Osteoblast (primary cell): ENCODE measurements around the gene MNX1. TPM values are rescaled to one million over a fixed set of nuclear protein-coding genes. Genes with fewer than 3 reads are reported as not detected.

Experiments
- DNase-seq: peaks from one replicate; pipeline ENCODE4 v3.0.0; 2011; ENCODE audit warnings: low spot score, mixed read lengths; ENCODE audit not compliant: insufficient read length; ENCODE audit errors: missing footprints
- H2AFZ ChIP-seq: 2 replicates; pipeline ENCODE4 v1.6.0; 2011; ENCODE audit warnings: mild to moderate bottlenecking, low read length
- H3K27ac ChIP-seq: 2 replicates; pipeline ENCODE4 v1.5.1; 2011; ENCODE audit warnings: mild to moderate bottlenecking, low read depth, low read length, moderate library complexity
- H3K27me3 ChIP-seq: 2 replicates; pipeline ENCODE4 v1.6.0; 2012; ENCODE audit warnings: mild to moderate bottlenecking, control low read depth, inconsistent platforms, low read length, moderate library complexity; ENCODE audit not compliant: insufficient read depth
- H3K36me3 ChIP-seq: 2 replicates; pipeline ENCODE4 v1.5.1; 2011; ENCODE audit warnings: mild to moderate bottlenecking, low read length, control low read depth, moderate library complexity; ENCODE audit not compliant: insufficient read depth
- H3K4me1 ChIP-seq: 2 replicates; pipeline ENCODE4 v1.5.1; 2011; ENCODE audit warnings: mild to moderate bottlenecking, low read length, control low read depth, moderate library complexity; ENCODE audit not compliant: insufficient read depth
- H3K4me2 ChIP-seq: 2 replicates; pipeline ENCODE4 v1.6.0; 2011; ENCODE audit warnings: mild to moderate bottlenecking, low read length; ENCODE audit not compliant: insufficient read depth
- H3K4me3 ChIP-seq: fragments of 200-600 bp; sonication (generic); 3 replicates; pipeline ENCODE4 v1.5.1; 2012; ENCODE audit warnings: mild to moderate bottlenecking, low read length, inconsistent platforms; ENCODE audit not compliant: insufficient read depth
- H3K79me2 ChIP-seq: 2 replicates; pipeline ENCODE4 v1.6.0; 2012; ENCODE audit warnings: mild to moderate bottlenecking, low read length, control low read depth, inconsistent platforms; ENCODE audit not compliant: insufficient read depth
- H3K9me3 ChIP-seq: 2 replicates; pipeline ENCODE4 v1.5.1; 2011; ENCODE audit warnings: low read depth, low read length, control low read depth
- H4K20me1 ChIP-seq: 2 replicates; pipeline ENCODE4 v1.6.0; 2012; ENCODE audit warnings: mild to moderate bottlenecking, low read length, control low read depth; ENCODE audit not compliant: insufficient read depth
- total RNA-seq: library from RNA; depleted of rRNA; stranded (reverse); fragments of >200 nt; gene quantifications from 2 replicates; pipeline ENCODE4 v1.2.3, GENCODE V29; 2012
- TF ChIP-seq, protein P1 (sequence below): IDR thresholded peaks from 2 replicates; pipeline ENCODE4 v1.5.1; 2011; ENCODE audit warnings: mild to moderate bottlenecking, low read depth, low read length, moderate library complexity; ENCODE audit errors: extremely low read depth

Gene MNX1
- total RNA-seq, 1 donor = not detected

DNA sequence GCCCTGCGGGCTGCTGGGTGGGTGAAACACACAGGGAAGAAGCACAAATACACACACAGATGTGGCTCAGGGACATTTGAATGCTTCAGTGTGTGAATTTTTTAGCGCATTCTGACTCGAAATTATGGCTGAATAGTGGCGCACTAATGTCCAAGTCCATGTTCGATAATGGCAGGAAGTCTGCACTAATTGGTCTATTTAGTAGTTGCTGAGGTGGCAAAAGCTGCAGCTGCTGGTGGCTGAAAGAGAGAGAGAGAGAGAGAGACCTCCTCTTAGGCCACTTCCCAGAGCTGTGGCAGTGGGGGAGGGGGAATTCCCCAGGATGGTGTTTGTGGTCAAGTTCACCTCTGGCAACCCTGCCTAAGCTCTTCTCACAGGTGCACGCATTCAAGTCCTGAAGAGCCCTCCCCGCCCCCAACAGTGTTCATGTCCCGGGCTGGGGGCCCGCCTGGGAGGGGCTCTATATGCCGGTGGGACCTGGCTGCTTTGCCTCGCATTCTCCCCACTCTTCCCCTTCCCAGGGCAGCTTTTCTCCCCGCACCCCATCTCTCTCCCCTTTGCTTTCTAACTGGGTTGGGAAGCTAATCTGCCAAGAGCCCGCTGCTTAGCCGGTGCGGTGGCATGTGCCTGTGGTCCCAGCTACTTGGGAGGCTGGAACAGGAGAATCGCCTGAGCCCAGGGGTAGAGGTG is 6.0 kb upstream of the MNX1 start:
- H4K20me1 ChIP-seq = no peaks in the 10 kb centered on the region
- H3K27me3 ChIP-seq = peaks cover 100% of the 10 kb centered on the region
- TF ChIP-seq, protein P1, sequence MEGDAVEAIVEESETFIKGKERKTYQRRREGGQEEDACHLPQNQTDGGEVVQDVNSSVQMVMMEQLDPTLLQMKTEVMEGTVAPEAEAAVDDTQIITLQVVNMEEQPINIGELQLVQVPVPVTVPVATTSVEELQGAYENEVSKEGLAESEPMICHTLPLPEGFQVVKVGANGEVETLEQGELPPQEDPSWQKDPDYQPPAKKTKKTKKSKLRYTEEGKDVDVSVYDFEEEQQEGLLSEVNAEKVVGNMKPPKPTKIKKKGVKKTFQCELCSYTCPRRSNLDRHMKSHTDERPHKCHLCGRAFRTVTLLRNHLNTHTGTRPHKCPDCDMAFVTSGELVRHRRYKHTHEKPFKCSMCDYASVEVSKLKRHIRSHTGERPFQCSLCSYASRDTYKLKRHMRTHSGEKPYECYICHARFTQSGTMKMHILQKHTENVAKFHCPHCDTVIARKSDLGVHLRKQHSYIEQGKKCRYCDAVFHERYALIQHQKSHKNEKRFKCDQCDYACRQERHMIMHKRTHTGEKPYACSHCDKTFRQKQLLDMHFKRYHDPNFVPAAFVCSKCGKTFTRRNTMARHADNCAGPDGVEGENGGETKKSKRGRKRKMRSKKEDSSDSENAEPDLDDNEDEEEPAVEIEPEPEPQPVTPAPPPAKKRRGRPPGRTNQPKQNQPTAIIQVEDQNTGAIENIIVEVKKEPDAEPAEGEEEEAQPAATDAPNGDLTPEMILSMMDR = no peak
- DNase-seq = no peak
- no peaks in the 10 kb centered on the region for H3K36me3 ChIP-seq
- no peaks in the 10 kb centered on the region for H3K4me1 ChIP-seq
- H3K9me3 ChIP-seq = no peaks in the 10 kb centered on the region
- H3K79me2 ChIP-seq = no peaks in the 10 kb centered on the region
- no peak overlapping the region for H3K27ac ChIP-seq
- H3K4me2 ChIP-seq = no peak overlapping the region
- no peak overlapping the region for H3K4me3 ChIP-seq
- H2AFZ ChIP-seq = no peak overlapping the region

- H4K20me1 ChIP-seq = no peaks in the 10 kb centered on the region
- H3K36me3 ChIP-seq = no peaks in the 10 kb centered on the region
- H3K27me3 ChIP-seq = peaks cover 100% of the 10 kb centered on the region
- H3K4me3 ChIP-seq = no peak overlapping the region
- TF ChIP-seq, protein P1 = no peak
- no peak overlapping the region for H3K27ac ChIP-seq
- no peaks in the 10 kb centered on the region for H3K4me1 ChIP-seq
- peak; percentile 65 for DNase-seq
- no peak overlapping the region for H2AFZ ChIP-seq
- H3K79me2 ChIP-seq = no peaks in the 10 kb centered on the region
- no peak overlapping the region for H3K4me2 ChIP-seq
- H3K9me3 ChIP-seq = no peaks in the 10 kb centered on the region
Observed at GRCh38 chr7:157016024-157016351, 5.5 kb upstream of the MNX1 start.

DNA sequence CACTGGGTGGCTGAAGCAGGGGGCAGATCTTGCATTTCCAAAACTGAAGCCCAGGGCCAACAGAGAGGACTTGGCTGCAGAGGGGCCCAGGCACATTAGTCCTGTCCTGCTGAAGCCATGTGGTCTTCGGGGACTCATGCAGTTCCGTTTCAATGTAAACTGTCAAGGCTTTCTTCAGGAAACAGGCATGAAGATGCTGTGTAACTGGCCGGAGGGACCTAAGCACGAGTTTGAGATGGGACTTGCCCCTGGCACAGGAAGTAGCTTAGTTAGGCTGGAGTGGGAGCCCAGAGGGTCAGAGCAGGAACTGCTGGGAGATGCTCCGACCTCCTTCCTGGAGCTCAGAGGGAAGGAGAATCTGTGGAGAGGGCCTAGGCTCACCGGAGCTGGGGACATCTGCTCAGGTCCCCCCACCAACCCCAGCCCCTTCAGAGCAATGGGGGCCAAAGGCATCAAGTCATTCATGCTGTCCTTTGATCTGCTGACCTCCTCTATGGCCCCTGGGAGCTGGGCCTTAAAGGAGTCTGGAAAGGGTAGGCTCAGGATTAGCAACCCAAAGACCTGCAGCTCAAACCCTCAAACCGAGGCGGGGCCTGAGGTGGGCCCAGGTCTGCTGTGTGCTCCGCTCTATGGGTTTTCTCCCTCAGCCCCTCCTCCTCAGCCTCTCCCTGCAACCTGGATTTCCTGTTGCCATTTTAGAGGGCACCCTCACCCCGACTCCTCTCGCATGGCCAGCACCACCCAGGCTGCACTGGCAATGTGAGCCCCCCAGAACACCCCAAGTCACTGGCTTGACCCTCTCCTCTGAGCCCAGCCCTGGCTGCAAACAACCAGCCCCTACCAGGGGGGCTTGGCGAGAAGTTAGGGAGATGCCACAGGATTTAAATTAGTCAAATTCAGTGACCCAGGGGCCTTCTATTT is 4.4 kb upstream of the MNX1 start:
- H3K4me2 ChIP-seq = no peak overlapping the region

More for the DNA sequence above, 4.4 kb upstream of the MNX1 start:
- DNase-seq = peak; percentile 67
- H3K27me3 ChIP-seq = peaks cover 98% of the 10 kb centered on the region
- TF ChIP-seq, protein P1 = no peak
- no peaks in the 10 kb centered on the region for H3K36me3 ChIP-seq
- H3K4me3 ChIP-seq = no peak overlapping the region
- no peaks in the 10 kb centered on the region for H3K9me3 ChIP-seq
- H3K4me1 ChIP-seq = no peaks in the 10 kb centered on the region
- H3K27ac ChIP-seq = no peak overlapping the region
- H4K20me1 ChIP-seq = no peaks in the 10 kb centered on the region
- no peaks in the 10 kb centered on the region for H3K79me2 ChIP-seq
- no peak overlapping the region for H2AFZ ChIP-seq
